Stimulated activated CD4-positive, alpha-beta T cell treated with anti-CD3 and anti-CD28 coated beads, Interleukin-15, amount 100 ng/mL, for 24 hours (primary cell): ENCODE results near the gene COL15A1.
A peak's percentile ranks its signal among the peaks of the same experiment; 100 is the strongest.

ENCODE experiments used
- DNase-seq: peaks from one replicate; pipeline ENCODE4 v3.0.0-alpha.2; 2020

COL15A1 gene

DNA sequence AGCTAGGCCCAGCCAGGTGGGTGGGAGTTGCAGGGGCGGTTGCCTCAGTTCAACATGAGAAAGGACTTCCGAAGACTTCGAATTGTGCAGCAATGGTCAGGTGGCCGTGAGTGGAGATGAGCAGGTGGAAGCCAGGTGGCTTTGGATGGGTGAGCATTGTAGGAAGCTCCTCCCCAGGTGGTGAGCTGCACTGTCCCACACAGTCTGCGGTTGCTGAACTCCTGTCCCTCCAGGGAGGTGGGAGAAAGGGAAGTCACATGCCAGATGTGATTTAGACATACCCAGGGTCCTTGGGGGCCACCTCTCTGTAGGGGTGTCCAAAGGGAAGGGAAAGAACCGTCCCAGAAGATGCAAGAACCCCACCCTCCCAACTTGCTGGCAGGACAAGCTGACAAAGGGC, 30.4 kb downstream of the COL15A1 start:
- no peak for DNase-seq

DNA sequence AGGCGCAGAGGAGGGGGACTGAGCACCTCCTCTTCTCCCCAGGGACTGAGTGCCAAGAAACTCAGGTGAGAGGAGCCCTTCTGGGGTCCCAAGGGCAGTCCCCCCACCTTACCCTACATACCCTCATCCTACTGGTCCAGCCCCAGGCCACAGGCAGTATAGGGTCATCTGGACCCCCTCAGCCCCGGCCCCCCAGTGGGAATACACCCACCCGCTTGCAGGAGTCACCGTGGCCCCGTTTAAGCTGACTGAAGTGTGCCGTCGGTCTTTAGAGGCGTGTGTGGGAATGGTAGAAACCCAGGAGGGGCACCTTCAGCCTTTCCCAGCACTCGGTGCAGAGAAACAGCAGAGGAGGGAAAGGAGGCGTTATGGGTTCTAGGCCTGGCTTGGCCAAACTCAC, 30.8 kb downstream of the COL15A1 start:
- DNase-seq: no peak

DNA sequence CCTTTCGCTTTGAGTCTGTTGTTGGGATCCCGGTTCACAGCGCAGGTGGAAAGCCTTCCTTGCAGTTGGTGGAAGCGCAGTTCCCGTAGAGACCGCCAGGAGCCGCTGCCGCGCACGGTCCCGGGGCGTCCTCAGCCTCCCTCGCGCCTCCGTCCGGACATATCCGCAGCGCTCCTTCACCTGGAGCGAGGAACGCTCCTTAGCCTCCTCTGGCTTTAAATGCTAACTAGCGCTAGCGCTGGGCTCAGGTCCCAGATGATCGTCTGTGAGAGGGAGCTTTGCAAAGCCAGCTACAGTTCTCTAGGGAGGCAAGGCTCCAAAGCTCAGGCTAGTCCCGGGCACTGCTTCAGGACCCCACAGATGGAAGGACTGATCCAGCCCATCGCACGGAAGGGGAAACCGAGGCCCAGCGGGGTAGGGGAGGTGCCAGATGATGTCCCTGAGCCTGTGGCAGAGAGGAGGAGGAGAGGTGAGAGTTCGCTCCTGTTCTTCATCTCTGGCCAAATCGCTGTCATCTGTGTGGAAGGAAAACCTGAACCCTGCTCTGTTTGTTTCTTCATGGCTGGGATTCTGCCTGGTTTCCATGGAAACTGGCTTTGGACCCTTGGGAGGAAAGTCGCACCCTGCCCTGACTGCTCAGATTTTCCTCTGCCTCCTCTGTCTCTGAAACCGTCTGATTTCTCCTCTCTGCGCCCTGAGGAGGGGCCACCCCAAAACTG, 31.4 kb downstream of the COL15A1 start:
- DNase-seq: peak; percentile 88

DNA sequence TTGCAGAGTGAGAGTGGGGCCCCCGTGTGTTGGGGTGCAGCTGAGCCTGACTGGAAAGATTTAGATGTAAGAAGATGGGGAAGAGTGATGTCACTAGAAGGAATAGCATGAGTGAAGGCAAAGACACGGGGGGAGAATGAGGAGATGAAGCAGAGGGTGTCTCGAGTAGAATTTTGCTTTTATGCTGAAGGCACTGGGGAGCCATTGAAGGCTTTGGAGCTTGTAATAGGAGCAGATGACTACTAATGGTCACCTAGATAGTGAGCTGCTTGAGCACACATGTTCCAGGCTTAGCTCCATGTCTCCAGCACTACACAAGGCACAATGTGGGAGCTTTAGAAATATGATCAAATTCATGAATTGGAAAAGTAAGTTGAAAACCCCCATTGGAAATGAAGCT, 32.1 kb downstream of the COL15A1 start:
- DNase-seq: no peak

DNA sequence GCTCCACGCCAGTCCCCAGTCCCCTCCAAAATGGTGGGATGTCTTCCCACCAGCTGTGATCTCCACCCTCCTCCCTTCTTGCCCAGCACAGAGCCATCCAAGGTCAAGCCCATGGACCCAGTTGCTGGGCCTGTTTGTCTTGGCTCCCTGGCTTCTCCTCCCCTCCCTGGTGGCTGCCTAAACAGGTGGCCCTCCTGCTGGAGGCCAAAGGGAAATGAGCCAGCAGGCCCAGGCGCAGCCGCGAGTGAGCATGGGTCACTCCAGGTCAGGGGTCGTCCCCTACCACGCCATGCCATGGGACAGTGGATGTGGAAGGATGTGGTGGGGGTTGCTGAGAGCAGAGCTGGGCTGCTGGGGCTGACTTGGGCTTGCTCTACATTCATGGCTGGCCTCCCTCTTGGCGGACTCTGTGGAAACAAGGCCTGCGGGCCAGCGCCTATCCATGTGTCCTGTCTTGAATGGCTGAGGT, 33.6 kb downstream of the COL15A1 start:
- no peak for DNase-seq

DNA sequence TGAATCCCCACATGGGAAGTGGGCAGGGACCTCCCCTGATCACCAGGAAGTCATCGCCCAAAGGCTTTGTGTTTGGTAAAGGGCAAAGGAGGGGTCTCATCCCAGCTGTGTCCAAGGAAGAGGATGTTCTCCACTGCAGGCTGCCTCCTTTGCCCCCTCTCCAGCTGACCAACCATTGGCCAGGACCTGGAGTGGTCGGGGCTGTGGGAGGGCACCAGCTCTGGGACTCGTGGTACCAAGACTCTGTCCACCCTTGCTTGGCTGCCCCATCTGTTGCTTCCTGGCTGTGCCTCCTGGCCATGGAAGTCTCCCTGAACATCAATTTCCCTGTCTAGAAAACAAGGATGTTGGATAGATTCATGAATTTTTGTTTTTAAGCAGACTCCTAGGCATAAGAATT, 34.1 kb downstream of the COL15A1 start:
- DNase-seq: no peak

DNA sequence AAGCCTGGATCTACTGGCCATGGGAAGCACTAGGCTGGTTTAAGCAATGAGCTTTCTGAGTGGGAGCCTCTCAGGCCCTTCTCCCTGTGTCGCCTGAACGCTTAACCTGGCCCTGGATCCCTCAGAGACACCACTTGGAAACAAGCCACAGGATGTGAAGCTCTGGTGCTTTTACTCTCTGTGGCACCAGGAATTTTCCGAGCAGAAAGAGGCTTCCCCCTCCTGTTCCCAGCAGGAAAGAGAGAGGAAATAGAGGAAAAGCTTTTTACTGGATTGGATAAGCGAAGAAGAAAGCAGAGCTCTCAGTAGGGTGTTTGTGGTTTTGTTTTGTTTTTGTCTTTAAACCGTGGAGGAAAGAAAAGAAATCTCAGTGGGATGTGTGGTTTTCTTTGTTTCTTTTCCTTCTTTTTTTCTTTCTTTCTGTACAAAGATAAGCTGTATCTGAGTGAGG, 34.5 kb downstream of the COL15A1 start:
- no peak for DNase-seq

DNA sequence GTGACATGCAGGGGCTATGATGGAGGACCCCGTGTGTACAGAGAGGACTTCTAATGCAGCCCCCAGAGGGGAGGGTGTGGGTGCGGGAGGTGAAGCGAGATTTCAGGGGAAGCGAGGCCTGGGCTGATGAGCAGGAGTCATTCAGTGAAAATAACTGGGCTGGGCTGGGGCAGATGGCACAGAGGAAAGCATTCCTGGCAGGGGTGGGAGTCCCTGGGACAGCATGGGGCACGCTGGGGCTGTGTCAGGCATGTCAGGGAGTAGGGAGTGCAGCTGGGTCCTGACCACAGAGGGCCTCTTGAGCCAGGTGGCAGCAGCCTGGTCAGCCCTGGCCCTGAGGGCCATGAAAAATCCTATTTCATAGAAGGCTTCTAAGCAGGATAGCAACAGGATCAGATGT, 36.6 kb downstream of the COL15A1 start:
- no peak for DNase-seq

DNA sequence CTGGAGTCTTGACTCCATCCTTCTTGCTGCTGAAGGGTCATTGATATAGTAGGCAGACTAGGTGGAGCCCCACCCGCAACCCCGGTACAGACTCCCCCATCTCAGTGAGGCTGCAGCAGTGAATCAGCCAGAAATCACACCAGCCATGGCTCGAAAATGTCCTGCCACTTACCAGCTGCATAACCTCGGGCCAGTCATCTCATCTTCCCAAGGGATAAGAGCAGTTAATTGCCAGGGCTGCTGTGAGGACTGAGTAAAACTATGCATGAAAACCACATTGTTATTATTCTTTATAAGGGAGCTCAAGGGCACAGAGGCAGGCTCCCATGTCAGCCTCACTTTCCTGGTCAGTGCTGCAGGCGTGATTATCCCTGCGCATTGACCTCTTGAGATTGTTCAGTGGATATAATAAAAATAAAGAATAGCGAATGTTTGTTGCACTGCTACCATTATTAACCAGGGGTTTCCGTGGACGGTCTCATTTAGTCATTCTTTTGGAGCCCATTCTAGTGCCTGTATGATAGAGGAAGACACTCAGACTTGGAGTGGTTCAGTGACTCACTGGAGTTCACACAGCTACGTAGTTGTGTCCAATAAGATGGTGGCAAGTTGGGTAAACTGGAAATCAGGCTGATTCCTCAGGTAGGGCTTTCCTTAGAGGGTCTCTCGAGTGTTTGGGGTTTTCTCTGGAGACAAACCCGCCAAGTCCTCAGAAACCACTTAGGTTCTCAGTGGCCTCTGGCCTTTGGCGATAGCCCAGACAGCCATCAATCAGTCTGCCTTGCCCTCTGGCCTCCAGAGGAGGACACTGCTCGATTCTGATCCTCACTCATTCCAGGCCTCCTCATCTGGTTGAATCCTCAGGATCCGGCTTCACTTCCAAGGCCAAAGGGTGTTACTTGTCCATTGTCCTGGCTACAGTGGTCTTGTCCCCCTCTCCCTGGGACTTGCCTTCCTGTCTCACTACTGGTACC, 39.9 kb downstream of the COL15A1 start:
- no peak for DNase-seq

DNA sequence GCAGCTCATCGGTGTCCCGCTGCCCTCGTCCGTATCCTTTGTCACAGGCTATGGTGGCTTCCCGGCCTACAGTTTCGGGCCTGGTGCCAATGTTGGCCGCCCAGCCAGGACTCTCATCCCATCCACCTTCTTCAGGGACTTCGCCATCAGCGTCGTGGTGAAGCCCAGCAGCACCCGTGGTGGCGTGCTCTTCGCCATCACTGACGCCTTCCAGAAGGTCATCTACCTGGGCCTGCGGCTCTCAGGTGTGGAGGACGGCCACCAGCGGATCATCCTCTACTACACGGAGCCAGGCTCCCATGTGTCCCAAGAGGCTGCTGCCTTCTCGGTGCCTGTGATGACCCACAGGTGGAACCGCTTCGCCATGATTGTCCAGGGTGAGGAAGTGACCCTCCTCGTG, 41.9 kb downstream of the COL15A1 start:
- DNase-seq: no peak

DNA sequence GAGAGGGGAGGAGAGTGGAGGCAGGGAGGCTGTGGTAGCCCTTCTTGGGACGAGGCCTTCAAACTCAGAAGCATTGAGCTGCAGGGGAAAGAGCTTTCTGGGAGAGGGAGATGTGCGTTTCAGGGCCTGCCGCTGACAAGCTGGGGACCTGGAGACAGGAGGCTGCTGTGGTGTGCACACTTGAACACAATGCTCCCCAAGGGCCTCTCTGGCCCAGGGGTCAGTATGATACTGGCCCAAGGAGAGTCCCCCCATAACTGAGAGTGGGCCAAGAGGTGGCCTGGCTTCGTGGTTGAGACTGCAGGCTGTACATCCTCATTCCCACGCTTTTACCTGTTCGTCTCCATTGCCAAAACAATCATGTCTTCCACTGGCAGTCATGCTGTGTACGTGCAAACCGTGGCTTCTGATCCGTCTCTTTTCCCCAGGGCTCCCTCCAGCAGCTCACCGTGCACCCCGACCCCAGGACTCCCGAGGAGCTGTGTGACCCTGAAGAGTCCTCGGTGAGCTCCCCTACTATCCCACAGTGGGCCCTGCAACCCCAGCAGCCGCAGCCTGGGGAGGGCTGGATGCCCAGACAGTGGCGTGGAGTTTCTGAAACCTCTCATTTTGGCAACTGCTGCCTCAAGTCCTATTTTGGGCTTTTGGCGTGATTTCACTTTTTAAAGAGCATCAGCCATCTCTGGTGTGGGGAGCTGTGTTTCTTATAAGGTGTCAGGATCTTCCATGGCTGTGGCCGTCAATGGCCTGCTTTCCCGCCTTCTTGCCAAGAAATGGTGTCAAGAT, 43.4 kb downstream of the COL15A1 start:
- no peak for DNase-seq

DNA sequence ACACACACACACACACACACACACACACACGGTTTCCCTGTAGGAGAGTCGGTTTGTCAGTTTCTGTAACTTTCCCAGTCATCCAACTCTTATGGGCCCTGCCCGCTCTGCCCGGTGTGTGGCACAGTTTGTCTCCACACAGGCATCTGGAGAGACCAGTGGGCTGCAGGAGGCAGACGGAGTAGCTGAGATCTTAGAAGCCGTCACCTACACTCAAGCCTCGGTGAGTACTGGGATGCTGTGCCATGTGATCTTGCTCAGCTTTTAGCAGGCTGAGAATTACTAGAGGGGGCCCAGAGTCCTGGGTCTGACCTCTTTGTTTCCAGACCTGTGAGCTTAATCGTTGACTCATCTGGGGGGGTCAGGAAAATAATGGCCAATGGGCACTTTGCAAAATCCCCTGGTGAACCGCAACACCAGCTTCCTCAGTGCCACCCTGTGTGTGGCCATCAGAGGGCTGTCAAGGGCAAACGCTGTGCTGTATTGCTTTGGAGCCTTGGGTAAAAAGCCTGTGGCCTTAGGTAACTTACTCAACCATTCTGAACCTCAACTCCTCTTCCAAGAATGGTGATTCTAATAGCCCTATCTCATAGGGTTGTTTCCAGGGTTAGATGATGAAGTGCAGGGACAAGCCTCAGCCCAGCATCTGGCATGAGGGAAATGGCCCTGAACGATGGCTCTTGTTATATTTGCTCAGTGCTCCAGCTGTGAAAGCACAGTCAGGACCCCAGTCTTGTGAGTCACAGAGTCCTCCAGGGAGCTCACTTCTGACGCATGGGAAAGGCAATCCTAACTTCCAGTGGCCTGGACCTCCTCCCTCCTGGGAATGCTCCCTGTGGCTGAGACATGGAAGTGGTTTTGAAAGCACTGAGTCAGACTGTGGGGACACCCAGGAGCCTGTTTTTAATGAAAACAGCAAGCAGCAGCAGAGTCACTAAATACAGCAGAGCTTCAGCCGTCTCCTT, 45.6 kb downstream of the COL15A1 start:
- DNase-seq: no peak

DNA sequence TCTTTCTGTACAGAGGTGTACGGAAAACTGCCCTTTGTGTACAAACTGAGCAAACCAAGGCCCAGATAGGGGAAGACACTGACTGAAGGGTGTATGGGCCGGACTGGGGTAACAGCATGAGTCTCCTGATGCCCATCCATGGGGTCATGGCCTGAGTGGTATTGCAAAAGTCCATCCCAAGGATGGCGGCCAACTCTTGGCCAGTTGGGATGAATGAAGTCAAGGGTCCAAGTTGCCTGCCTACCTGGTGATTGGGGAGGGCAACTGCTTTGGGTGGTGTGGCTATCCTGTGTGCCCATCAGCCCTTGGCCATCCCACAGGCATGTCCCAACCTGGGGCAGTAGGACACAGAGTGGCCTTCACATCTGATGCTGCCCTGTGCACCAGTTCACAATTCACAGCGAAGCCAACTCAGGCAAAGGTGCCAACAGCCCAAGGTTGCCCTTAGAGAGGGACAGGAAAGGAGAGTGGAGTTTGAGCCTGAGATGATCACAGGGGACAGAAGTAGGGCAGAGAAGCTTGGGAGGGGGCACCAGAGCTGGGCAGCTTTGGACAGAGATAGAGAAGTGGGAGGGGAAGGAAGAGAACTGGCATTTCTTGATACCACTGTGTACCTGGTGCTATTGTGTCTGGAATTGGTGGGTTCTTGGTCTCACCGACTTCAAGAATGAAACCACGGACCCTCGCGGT, 46.6 kb downstream of the COL15A1 start:
- DNase-seq: no peak

DNA sequence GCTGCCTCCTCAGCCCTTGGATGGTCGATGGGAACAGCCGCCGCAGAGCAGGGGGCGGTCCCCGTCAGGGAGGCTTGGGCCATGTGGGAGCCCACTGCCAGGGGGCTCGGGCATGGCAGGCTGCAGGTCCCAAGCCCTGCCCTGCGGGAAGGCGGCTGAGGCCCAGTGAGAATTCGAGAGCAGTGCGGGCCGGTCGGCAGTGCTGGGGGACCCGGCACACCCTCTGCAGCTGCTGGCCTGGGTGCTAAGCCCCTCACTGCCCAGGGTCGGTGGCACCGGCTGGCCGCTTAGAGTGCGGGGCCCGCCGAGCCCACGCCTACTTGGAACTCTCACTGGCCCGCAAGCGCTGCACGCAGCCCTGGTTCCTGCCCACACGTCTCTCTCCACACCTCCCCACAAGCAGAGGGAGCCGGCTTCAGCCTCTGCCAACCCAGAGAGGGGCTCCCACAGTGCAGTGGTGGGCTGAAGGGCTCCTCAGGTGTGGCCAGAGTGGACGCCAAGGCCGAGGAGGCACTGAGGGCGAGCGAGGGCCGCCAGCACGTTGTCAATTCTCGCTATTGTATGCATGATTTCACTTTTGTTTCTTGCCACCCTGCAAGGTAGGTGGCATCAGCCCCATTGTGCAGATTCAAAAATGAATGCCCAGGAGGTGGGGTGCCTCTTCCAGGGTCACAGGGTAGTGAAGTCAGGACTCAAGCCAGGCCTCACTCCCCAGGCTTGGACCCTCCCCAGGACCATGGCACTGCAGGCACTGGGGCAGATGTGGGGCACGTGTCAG, 48.6 kb downstream of the COL15A1 start:
- DNase-seq: no peak

DNA sequence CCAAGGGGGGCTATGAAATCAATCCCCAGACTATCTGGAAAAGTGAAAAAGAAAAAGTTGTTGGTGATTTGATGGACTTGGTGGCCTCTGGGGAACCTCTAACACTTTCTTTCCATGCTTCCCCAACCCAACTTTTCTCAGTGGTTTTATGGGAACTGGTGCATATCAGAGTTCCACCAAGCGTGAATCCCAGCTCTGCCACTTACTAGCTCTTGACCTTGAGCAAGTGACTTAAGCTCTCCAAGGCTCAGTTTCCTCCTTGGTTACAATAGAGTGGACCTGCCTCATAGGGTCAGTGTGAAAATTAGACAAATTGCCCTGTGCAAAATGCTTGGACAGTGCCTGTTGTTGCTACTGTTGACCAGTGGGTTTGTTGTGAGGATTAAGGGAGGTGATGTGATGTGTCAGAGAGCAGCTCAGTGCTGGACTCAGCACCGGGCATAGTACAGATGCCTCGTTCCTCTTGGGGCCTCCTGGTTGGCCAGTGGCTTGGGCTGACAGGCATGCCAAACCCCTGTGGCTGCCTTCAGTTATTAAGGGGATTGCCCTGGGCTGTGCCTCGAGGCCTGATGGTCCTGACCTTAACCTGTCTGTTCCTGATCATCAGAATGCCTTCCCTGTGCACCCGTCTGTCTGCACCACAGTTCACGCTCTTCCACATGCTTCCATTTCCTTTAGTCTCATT, 49.3 kb downstream of the COL15A1 start:
- DNase-seq: no peak

DNA sequence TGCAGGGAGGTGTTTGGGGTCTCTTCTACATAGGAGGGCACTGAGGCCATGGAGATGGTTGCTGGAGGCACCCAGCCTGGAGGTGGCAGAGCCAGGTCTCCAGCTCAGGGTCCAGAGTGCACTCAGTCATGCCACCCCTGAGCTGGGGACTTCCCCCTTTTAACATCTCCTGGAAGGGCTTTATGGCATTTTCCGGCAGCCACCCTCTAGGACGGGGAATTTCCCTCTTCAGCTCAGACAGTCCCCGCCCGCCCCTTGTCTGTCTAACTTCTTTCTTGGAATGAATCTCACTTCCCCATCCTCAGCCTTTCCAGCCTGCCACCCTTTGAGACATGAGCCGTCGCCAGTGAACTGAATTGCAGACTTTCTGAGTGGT, 49.9 kb downstream of the COL15A1 start:
- peak; percentile 74 for DNase-seq

DNA sequence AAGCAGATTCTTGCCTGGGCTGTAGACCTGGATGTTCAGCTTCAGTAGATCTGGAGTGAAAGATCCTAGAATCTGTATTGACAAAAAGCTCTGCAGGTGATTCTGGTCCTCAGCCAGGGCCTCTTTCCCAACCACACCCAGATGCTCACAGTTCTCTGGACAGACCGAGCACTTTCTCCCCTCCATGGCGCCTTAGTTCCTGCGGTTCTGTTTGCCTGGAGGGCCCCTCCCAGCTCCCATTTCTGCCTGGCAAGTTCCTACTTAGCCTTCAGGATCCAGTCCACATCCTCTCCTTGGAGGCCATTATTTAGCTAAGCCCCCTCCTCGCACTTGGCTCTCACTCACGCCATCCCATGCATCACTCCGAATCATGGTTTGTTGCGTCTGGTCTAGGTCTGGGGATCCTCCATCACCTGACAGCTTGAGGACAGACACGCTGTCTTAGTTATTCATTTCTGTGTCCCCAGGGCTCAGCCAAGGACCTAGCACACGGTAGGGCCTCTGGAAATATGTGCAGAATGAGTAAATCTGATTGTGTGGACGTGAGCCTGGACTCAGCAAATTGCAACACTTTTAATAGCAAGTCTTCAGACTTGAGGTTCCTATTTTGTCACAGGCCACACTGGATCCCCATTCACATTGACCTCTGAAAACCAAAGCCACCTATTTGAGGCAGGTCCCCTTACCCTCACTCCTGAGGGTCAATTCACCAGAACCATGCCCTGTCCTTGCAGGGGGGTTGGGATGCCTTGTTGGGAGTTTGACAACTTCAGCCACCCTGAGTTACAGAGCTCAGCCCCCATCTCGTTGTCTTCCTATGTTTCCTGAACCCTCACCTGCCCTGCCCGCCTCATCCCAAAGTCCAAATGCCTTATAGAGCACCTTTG, 50.7 kb downstream of the COL15A1 start:
- no peak for DNase-seq

DNA sequence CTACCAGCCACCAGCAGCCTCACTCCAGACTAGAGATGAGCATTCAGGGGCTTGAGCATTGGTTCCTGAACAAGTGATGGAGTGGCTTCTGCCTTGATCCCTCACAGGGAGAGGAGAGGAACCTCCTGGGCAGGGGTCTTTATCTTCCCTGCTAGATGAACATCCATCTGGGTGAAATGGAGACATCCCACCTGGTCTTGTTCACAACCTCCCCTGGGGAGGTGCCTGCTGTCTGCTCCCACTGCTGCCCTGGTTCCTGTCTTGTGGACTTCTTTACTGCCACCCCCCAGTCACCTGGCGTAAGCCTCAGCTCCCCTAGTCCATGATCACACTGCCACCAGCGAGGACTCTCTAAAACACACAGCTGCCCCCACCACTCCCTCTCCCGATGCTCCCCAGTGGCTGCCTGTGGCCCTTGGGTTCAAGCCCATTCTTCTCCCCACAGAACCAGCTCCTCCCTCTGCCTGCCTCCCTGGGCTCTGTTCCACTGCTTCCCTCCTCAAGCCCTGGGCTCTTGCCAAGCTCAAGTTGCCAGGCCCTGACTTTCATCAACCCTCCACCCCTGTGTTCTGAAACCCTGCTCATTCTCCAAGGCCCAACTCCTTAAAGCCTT, 51.5 kb downstream of the COL15A1 start:
- no peak for DNase-seq
